ENCODE data around the gene SHF.
A peak's percentile ranks its signal among the peaks of the same experiment; 100 is the strongest.
"Not testable (repeated sequence)": the region's sequence is repeated elsewhere in the genome, so short reads cannot be mapped to it uniquely, and the experiment has no call there.

Gene SHF

DNA sequence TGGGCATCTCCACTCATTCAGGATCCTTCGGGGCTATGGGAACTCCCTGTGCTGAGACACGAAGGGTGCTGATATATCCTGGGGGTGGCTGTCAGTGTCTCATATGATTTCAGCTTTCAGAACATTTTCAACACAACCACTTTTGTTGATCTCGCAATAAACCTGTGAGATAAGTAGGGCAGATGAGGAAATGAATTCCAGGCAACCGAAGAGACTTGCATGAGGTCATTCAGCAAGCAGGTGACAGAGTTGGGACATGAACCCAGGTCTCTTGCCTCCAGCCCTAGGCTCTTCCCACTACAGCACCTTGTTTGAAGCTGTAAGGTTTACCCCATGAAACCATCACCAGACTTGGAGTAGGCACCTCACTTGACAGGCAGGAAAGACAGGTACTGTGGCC is 41.4 kb downstream of the SHF start:
- no peak for DNase-seq

DNA sequence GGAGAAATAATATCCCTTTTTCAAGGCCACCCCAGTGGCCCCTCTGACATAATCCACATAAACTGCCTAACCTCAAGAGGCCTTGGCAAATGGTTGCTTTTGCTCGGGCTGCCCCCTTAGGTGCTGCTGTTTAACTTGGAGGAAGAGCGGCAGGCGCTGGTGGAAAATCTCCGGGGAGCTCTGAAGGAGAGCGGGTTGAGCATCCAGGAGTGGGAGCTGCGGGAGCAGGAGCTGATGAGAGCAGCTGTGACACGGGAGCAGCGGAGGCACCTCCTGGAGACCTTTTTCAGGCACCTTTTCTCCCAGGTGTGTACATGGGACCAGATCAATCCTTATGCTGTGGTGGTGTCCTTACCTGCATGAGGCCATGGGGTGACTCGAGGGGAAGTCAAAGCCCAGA is 43.0 kb downstream of the SHF start:
- no peak for DNase-seq

DNA sequence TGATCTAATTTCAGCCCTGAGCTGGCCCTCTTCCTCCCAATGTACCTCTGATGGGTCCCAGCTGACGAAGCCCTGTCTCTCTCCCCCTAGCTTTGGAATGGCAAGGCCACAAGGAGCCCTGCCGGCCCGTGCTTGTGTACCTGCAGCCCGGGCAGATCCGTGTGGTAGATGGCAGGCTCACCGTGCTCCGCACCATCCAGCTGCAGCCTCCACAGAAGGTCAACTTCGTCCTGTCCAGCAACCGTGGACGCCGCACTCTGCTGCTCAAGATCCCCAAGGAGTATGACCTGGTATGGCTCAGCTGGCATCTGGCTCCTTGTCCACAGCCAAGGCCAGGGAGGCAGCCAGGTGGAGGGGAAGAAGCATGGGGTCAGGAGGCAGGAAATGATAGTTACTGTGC is 43.8 kb downstream of the SHF start:
- no peak for DNase-seq

DNA sequence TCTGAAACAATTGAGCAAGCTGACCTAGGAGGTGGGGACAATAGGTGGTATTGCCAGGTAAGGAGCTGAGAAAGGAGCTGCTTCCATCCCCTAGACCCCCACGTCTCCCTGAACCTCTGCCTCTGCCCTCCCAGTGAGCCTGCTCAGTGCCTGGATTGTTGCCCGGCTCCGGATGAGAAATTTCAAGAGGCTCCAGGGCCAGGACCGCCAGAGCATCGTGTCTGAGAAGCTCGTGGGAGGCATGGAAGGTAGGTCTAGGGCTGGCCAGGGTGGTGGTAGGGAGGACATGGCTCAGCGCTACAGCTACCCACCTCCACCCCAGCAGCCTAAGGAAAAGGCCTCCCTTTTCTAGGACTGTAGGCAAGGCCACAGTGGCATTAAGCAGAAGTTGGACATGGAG is 44.7 kb downstream of the SHF start:
- DNase-seq, result no peak

DNA sequence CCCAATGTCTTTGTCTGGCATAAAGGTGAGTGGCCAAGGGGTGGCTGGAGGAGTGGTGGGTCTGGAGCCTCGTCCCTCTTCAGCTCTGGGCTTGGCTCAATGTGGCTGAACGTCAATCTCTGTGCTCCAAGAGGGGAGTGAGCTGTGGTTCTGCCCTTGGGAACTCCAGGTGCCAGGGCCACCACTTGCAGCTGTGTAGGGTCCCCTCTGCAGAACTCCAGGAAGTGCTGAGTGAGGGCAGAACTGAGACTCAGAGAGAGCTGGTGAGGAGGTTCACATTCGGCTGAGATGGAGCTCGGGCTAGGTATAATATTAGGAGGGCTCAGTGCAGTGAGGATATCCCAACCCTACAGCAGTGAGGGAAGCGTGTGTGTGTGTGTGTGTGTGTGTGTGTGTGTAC is 46.4 kb downstream of the SHF start:
- no peak for DNase-seq

DNA sequence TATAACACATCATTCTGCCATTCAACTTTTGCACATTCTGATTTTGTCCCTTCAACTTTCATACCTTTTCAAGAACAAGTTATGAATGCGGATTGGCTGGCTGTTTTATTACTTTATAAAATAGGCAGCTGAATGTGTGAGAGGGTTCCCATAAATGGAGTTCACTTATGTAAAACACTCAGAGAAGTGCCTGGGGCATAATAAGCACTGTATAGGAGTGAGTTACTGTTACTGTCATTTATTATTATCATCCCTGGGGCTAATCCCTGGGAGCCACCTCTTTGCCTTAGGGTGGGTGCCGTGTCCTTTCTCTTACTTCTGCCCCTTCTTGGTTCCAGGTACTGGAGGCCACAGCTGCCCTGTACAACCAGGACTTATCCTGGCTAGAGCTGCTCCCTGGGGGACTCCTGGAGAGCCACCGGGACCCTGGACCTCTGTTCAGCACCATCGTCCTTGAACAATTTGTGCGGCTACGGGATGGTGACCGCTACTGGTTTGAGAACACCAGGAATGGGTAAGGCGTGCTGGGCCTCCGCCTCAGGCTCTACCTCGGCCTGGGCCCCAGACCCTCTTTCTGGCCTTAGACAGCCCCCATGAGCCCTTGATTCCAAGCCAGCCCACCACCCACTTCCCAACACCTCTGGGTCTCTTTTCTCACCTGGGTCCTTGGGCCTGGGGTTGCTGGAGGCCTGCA is 47.1 kb downstream of the SHF start:
- no peak for DNase-seq

DNA sequence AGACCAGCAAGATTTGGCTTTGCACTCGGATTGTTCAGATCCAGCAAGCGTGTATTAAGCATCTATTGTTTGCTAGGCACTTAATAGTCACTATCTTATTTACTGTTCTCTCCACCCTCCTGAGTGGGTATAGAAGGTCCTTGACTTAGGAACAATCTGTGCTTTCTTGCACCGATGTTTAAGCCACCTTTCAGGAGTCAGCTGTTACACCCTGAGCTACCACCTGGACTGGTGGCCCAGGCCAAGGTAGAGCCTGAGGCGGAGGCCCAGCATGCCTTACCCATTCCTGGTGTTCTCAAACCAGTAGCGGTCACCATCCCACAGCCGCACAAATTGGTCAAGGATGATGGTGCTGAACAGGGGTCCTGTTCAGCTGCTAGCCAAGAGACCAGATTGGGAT is 48.0 kb downstream of the SHF start:
- DNase-seq, result no peak

DNA sequence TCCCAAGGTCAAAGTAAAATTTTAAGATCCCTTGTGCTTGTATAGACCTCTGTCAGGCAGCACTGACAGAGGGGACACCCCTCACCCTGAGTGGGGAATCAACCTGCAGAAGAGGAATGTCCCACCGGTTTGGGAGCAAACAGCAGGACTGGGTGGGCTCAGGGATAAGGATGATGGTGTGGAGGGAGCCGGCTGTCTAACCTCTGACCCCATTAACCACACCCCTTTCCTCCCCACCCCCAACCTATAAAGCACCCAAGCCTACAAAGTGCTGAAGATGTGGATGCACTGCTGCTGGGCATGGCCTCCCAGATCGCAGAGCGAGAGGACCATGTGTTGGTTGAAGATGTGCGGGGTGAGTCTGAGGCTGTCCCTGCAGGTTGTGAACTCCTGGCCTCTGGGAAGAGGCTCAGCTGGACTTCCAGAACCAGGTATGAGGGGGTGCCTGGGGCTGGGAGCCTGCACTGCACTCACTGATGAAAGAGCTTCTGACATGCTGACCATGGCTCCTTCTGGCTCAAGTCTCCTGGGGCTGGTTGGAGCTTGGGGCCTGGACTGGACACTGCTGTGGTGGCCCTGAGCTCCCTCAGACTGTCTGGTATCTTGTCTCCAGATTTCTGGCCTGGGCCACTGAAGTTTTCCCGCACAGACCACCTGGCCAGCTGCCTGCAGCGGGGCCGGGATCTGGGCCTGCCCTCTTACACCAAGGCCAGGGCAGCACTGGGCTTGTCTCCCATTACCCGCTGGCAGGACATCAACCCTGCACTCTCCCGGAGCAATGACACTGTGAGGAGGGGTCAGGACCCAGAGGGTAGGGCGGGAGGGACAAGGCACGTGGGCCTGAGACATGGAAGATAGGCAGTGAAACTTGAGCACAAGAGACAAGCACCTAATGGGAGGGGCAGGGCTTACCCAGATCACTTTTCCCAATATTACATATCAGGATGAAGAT is 48.7 kb downstream of the SHF start:
- DNase-seq, result no peak

DNA sequence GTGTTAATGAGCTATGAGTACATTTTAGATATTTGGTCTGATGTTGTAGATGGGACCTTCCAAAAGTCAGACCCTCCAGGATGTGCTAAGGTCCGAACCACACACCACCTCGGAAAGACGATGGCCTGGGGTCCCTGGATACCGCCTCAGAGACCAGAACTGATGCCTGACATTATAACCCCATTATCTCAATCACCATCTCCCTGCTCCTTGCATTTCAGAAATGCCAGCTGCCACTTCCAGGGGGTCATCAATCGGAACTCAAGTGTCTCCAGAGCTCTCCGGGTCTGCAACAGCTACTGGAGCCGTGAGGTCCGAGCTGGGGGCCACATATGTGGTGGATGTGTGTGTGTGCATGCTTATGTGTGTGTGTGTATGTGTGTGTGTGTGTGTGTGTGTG is 50.1 kb downstream of the SHF start:
- DNase-seq, result no peak

DNA sequence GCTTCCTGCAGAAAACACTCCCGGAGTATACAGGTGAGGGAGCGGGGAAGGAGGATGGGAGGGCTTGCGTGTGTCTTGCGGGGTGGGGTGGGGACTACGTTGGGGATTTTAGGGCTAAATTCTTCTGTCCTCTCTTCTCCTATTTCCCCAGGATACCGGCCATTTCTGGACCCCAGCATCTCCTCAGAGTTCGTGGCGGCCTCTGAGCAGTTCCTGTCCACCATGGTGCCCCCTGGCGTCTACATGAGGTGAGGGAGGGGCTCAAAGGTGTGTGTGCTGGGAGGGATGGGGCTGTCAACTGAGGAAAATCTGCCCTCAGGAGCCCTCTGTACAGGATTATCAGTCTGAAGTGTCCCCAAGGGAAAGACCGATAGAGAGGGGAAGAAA is 51.4 kb downstream of the SHF start:
- DNase-seq, result no peak

DNA sequence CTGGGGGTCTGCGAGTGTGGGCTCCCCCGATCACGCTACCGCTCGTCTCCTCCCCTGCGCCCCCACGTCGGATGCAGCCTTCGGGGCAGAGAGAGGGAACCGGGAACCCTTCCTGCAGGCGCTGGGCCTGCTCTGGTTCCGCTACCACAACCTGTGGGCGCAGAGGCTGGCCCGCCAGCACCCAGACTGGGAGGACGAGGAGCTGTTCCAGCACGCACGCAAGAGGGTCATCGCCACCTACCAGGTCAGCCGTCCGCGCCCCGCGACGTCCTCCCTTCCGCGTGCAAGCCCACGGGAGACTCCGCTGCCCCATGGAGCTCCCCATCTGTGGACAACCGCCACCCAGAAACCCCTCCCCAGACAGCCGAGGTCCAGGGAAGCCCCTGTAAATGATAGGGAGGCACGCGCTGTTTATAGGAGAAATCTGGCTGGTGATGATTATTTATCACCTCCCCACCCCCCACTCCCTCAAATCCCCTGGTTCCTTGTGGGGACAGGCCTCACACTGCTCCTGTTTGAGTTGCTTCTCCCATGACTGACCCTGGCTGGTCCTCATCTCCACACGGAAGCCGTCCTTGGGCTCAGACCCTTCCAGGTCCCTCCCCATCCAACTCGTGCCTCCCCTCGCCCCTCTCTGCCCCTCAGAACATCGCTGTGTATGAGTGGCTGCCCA is 51.9 kb downstream of the SHF start:
- DNase-seq, result not testable (repeated sequence)

DNA sequence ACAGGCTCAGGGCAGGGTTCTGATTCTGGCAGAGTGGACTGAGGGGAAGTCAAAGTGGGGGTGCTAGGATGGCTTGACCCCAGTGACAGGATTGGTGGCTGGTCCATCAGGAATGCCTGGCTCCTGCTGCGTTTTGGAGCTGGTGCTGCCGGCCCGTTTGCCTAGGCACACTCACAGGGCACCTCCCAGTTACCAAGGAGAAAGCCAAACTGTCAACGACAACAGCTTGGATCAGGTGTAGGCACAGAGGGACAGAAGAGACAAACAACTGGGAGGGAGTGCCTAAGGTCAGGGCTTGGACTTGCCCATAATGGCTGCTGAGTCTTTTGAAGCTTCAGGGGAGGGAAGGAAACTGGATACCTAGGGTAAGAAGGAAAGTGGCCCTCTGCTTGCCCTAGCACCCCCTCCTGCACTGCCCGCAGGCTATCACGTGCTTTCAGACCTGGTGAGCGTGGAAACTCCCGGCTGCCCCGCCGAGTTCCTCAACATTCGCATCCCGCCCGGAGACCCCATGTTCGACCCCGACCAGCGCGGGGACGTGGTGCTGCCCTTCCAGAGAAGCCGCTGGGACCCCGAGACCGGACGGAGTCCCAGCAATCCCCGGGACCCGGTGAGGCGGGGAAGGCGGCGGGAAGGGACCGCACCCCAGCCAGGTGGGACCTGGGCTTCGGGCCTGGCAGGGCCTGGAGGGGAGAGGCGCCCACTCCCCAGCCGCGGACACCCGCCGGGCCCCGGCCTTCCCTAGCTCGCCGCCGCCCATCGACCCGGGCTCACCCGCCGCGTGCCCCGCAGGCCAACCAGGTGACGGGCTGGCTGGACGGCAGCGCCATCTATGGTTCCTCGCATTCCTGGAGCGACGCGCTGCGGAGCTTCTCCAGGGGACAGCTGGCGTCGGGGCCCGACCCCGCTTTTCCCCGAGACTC is 52.8 kb downstream of the SHF start:
- DNase-seq, result no peak

DNA sequence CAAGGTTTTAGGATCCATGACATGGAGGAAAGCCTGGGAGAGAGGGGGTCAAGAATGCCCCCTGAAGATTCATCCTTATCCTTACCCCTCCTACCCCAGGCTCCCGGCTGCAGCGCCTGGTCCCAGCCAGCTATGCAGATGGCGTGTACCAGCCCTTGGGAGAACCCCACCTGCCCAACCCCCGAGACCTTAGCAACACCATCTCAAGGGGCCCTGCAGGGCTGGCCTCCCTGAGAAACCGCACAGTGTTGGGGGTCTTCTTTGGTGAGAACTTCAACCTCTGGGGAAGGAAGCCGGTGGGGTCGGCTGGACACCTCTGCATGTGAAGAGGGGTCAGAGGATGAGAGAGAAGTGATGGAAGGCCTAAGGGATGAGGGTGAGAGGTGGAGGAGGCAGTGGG is 53.7 kb downstream of the SHF start:
- no peak for DNase-seq

DNA sequence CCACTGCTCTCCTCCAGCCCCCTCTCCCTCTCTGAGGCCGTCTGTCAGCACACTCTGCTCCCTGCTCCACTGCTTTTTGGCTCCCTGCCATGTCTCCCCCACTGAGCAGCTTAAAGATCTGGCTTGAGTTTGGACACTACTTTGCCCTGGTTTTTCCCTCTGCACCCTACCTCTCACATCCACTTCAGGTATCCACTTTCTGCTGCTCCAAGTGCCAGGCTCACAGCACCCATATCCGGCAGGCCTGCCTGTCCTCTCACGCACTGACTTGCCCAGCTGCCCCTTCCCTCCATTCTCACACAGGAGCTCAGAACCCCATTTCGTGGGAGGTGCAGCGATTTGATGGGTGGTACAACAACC is 54.2 kb downstream of the SHF start:
- DNase-seq, result no peak

DNA sequence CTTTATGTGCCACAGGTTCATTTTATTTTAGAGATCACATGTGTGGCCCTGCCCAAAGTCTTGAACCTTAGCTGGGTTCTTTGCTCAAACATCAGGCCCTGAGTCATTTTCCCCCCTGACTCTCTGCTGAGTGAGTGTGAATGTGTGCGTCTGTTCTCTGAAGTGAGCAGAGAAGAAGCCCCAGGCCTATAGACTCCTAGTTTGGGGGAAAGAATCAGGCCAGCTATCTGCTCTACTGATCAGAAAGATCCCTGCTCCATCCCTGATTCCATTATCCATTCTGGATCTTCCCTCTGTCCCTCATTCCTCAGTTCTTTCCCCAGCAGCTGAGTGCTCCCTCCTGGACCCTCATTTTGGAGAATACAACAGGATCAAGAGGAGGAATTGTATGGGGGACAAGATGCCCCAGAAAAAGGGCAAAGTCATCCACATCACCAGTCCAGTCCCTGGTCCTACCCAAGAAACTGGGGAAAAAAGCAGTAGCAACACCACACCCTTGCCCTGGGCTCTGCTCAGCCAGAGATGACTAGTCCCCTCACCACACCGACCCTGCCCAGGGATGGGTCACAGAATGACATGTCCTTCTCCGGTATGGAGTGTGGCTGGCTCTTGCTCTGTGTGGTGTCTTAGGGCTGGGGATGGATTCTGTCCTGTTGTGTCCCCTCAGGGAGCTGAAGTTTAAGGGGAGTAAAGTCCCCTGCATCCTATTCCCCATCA is 54.8 kb downstream of the SHF start:
- DNase-seq, result no peak

DNA sequence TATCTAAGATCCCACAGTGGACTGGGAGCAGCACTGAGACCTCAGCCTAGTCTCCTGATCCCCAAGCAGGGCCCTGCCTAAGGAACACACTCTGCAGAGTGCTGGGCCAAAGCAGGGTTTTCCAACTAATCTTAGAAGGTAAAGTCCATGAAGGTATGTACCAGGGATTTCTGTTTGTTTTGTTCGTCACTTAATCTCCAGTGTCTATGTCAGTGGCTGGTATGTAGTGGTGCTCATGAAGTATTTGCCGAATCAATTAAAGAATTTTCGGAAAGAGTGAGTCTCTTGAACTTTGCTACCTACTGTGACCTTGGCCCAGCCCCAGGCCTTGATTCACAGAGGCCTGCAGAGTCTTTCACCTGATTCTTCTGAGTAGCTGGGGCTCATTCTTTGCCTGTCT is 56.3 kb downstream of the SHF start:
- DNase-seq, result no peak

DNA sequence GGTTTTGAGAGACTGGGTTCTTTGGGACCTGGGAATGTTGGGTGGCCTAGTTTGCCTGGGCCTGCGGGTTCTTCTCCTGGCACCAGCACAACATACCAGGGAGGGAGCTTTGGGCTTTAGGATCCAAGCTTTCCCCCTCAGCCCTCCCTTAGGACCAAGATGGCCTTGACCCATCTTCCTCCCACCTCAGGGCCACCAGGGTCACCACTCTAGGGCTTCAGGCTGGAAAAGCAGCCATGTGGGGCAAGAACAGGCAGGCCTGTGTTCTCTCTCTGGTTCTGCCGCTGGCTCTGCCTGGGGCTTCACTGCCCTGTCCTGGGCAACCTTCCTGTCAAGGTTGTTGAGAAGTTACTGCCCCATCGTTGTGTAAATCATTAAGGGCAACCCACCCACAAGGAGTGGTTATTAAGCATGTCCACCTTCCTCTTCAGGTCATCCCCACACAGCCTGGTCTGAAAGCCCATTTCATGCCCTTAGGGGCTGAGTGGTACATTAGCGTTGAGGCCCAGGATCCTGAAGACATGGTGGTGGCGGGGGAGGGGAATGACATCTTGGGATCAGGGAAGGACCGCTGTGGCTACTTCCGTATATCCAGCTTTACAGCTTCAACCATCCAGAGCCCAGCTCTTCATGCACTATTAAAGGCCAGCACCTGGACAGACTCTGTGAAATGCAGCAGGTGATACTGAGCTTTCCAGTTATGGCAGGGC is 57.3 kb downstream of the SHF start:
- no peak for DNase-seq

DNA sequence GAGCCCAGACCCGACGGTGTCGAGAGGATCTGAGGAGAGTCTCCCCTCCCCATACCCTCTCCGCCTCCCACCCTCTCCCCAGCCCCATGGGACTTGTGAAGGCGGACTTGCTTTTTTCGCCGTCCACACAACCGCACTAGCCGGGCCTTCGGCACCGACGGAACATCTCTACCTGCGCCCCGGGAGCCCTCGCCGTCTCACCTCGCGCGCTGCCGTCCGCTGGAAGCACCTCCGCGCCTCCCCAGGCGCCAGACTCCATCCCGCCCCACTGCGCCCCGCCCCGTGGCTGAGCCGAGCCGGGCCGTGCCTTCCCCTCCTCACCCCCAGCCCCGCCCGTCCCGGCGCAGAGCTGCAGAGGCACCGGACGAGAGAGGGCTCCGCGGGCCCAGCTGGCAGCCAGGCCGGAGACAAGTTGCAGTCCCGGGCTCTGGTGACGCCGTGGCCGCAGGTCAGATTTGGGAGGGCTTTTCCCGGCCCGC is 58.1 kb downstream of the SHF start, which contains the start of the genes DUOX1 and DUOXA1:
DUOX1 (plus strand) TSS at position 344 of the 479 bp plus-strand sequence. CDS start 1,973 bp downstream, outside the sequence.
DUOXA1 (minus strand) TSS at position 229 of the 479 bp plus-strand sequence. CDS start 6,865 bp downstream, outside the sequence.
- no peak for DNase-seq

DNA sequence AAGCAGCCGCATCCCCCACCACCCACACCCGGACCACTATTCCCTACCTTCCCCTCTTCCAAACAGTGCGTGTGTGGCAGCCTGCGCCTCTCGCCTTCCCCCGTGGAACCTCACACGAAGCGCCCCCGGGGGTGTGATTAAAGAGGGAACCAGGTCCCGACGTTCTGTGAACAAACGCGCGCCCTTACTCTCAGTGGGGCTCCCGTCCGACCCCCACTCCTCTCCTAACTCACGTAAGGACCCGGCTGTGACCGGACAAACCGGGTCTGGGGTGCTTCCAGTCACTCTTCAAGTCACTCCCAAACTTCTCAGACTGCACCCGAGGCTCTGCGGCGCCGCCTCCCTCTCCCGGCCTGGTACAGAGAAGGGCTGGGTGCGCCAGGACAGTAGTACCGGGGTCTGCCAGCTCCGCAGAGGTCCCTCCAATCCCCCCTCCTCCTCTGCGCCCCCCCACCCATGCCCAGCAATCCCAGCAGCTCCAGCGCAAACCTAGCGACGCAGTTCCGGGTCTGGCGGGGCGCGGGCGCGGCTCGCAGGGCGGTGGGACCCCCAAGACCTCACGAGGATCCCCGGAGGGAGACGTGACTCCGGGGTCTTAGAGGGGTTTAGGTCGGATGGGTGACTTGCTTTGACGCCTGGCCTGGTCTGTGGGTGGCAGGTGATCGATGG is 58.7 kb downstream of the SHF start:
- DNase-seq, result no peak

DNA sequence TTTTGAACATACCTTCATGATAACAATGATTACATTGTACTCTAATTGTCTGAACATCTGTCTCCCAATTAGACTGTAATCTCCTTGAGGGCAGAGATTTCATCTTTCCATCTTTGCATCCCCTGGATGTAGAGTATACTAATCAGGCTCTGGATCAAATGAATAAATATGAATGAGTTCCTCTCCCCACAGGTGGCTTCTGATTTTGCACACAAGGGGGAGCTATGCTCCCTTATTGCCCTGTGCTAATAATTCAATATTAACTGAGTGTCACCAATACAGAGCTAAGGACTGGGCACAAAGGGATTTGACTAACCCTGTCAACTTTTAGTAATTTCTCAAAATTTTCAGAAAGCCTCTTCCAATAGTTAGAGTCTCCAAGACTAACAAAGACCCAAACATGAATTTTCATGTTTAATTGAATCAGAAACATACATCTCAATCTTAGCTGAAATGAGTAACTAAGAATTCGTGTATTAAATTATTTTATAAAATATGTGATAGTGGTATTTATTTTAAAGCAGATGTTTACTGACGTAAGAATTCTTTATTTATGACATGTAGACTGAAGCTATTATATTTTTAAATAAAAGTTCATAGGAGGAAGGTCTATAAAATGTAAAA is 61.1 kb downstream of the SHF start:
- DNase-seq, result peak; percentile 69
